Measurements from ENCODE around the gene C3orf18.

C3orf18 gene

DNA sequence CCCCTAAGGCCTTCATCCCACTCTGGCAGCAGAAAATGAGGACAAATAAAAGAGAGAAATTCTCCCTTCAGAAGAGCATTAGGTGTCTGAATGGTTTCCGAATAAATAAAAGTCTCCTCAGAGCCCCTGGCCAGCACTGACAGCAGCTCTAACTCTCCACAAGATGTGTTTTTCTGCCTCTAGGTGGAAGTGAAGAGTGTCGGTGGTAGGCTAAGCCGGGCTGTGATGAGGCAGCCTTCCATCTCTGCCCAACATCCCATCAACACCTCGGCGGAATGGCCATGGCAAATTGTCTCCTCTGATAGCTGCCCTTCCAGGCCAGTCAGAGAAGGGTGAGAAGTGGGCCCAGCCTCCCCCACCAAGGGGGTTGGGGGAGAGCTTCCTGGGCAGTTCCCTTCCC, 57.8 kb downstream of the C3orf18 start:
- Histone ChIP-seq H3K4me3 (no peak overlapping the region), H3K27ac (no peak overlapping the region)

DNA sequence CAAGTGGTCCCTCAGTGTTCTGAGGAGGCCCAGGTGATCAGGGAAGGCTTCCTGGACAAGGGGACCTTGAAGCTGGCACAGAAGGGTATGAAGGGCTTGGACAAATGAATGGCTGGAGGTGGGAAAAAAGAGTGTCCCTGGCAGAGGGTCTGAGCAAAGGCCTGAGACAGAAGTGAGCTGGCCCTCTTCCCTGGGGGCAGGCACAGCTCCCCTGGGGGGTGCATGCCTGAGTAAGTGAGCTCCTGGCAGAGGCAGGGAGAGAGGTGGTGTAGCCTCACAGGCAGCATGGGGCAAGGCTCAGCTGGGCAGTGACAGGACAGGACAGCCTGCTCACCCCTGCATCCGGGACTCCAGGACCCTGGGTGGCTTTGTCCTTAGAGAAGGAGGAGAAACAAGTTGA, 58.7 kb downstream of the C3orf18 start:
- no peak overlapping the region for H3K4me3 ChIP-seq
- H3K27ac ChIP-seq, result no peak overlapping the region
